ACC112 (cell line): ENCODE results near the gene TRAK1.
"Not testable (repeated sequence)": the region's sequence is repeated elsewhere in the genome, so short reads cannot be mapped to it uniquely, and the experiment has no call there.

ENCODE experiments used
- H2AFZ ChIP-seq: fragments of 200-600 bp; sonication (generic); one replicate; pipeline ENCODE4 v1.6.0; 2017; ENCODE audit warnings: antibody characterized with exemption, low read length; ENCODE audit not compliant: unreplicated experiment
- H3K27ac ChIP-seq: fragments of 200-600 bp; sonication (generic); 2 replicates; pipeline ENCODE4 v1.5.1; 2014; ENCODE audit warnings: low read depth, mild to moderate bottlenecking, antibody characterized with exemption, low read length, moderate library complexity
- H3K27me3 ChIP-seq: fragments of 200-600 bp; sonication (generic); 2 replicates; pipeline ENCODE4 v1.6.1; 2014; ENCODE audit warnings: mild to moderate bottlenecking, antibody characterized with exemption, low read length, moderate library complexity, mixed read lengths; ENCODE audit not compliant: insufficient read depth
- H3K36me3 ChIP-seq: fragments of 200-600 bp; sonication (generic); 2 replicates; pipeline ENCODE4 v1.6.1; 2016; ENCODE audit warnings: mild to moderate bottlenecking, antibody characterized with exemption, low read length, moderate library complexity, mixed read lengths; ENCODE audit not compliant: insufficient read depth
- H3K4me1 ChIP-seq: fragments of 200-600 bp; sonication (generic); one replicate; pipeline ENCODE4 v1.6.1; 2016; ENCODE audit warnings: low read length, mixed read lengths; ENCODE audit not compliant: insufficient read depth, unreplicated experiment, control insufficient read depth
- H3K4me3 ChIP-seq: fragments of 200-600 bp; sonication (generic); 2 replicates; pipeline ENCODE4 v1.5.1; 2014; ENCODE audit warnings: mild to moderate bottlenecking, low read depth, low read length
- H3K79me2 ChIP-seq: fragments of 200-600 bp; sonication (generic); one replicate; pipeline ENCODE4 v1.6.0; 2016; ENCODE audit warnings: low read length; ENCODE audit not compliant: control insufficient read depth, unreplicated experiment, insufficient read depth

TRAK1 gene, protein sequence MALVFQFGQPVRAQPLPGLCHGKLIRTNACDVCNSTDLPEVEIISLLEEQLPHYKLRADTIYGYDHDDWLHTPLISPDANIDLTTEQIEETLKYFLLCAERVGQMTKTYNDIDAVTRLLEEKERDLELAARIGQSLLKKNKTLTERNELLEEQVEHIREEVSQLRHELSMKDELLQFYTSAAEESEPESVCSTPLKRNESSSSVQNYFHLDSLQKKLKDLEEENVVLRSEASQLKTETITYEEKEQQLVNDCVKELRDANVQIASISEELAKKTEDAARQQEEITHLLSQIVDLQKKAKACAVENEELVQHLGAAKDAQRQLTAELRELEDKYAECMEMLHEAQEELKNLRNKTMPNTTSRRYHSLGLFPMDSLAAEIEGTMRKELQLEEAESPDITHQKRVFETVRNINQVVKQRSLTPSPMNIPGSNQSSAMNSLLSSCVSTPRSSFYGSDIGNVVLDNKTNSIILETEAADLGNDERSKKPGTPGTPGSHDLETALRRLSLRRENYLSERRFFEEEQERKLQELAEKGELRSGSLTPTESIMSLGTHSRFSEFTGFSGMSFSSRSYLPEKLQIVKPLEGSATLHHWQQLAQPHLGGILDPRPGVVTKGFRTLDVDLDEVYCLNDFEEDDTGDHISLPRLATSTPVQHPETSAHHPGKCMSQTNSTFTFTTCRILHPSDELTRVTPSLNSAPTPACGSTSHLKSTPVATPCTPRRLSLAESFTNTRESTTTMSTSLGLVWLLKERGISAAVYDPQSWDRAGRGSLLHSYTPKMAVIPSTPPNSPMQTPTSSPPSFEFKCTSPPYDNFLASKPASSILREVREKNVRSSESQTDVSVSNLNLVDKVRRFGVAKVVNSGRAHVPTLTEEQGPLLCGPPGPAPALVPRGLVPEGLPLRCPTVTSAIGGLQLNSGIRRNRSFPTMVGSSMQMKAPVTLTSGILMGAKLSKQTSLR

DNA sequence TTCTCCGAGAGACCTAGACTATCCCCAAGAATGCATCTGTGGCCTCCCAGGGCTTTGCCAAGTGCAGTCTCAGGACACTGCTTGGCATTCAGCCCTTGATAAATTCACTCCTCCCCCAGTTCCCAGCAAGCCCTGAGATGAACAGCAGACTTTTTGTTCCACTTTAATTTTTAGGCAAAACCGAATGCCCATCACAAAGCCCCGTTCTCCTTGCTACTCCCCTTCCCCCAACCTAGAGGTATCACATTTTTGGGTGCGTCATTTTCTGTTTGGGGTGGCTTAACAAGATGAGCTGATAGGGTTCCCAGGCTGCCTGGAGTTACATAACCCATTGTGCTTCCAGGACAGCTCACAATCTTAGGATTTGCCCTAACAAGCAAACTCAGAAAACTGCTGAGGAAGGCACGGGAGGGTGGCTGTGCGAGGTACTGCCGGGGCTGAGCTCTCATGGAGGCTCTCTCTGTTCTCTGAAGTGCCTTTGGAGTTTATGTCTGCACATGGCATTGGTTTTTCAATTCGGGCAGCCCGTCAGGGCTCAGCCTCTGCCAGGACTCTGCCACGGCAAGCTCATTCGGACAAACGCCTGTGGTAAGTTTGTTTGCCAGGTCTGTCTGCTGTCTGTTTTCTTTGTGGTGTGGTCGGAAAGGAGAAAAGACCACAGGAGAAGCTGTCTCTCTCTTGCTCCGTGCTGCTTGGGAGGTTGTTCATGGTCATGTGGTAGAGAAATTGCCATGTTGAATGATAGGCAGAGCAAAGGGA lies at the start of gene TRAK1:
Gene TRAK1, plus strand, starts transcription at position 385 of the 759 bp plus-strand sequence. Its CDS starts 113 bp downstream, at position 498.
- Histone ChIP-seq H3K36me3 (0 out of 2 replicates have a peak, but pooled peaks cover 4% of the 10 kb centered on the region), H3K27ac (peak within 1 kb of the TSS; percentile 60), H2AFZ (no peak within 1 kb of the TSS), H3K4me3 (peak within 1 kb of the TSS; percentile 49), H3K27me3 (no peaks in the 10 kb centered on the region), H3K4me1 (peaks cover 13% of the 10 kb centered on the region), H3K79me2 (peaks cover 4% of the 10 kb centered on the region)

DNA sequence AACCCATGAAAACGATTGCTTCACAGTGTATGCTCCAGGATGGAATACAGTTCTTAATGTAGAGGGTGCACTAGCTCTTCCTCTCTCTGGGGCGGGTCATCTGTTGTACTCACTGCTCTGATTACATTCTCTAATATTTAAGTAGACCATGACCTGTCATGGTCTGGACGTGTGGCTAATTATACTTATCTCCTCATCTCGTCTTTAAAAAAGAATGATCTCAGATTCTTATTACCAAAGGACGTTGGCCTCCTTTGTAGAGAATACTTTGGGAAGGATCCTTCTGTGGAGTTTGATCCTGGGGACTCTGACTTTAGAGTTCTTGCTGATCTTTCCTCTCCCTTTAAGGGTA lies 48.4 kb upstream of the TRAK1 start:
- Histone ChIP-seq H3K27ac (peak overlapping the region; percentile 88), H3K4me1 (peaks cover 35% of the 10 kb centered on the region), H2AFZ (peak overlapping the region; percentile 31), H3K27me3 (no peaks in the 10 kb centered on the region), H3K4me3 (peak overlapping the region; percentile 21; the same call in 1 of the 2 replicates), H3K79me2 (peaks cover 54% of the 10 kb centered on the region), H3K36me3 (no peaks in the 10 kb centered on the region)

DNA sequence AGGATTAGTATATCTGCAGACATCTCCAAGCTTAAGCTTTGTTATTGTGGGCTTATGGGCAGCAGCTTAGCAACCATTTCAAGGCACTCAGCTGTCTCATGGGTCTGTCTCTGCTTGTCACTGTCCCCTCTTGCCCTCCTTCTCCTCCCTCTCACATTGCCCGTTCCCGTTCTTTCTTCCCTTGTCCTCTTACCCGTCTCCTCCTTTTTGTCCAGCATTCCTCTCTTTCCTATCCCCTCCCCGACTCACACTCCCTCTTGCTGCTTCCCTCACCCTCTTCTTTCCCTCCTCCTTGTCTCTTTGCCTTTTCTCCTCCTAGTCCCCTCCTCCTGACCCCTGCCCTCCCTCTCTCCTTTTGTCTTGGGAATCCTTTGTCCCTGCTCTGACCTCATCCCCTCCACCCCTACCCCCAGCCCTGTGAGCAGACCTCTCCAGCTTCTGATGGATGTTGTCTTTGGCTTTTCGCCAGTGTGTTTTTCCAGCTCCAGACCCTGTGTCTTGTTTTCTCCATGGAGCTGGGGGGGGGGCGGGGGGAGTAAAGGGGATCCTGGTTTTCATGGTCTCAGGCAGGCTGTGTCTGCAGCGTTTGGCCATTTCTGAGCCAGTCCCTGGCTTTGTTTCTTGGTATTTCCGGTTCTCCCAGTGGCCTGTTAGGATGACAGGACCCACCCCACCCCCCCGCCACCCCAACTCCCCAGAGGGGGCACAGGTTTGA lies 47.9 kb upstream of the TRAK1 start:
- peaks cover 52% of the 10 kb centered on the region for H3K79me2 ChIP-seq
- no peaks in the 10 kb centered on the region for H3K36me3 ChIP-seq
- H3K4me1 ChIP-seq, result peaks cover 33% of the 10 kb centered on the region
- H2AFZ ChIP-seq, result peak overlapping the region; percentile 31
- H3K4me3 ChIP-seq, result peak overlapping the region; percentile 21; the same call in 1 of the 2 replicates
- no peaks in the 10 kb centered on the region for H3K27me3 ChIP-seq
- H3K27ac ChIP-seq, result peak overlapping the region; percentile 88

DNA sequence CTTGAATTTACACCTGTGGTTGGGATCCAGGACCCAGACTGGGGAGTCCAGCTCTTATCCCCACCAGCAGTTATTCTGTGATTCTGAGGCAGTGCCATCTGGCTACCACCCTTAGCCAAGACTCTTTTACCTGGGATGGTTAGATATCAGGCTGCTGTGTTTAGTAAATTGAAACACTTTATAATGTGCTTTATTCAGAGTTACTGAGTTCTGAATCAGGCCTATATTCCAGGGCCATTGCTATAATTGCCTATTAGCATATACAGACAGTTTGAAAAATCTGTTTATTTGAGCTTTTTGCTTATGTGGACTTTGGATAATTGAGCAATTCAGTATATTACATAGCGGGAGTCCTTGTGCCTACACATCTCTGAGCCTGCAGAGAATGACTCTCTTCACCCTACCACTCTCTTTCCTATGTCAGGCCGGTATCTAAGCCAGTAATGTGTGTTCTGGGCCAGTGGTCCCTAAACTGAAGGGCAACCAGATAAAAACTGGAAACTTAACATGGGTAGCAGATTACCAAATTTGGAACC lies 45.4 kb upstream of the TRAK1 start:
- H3K27ac ChIP-seq, result peak overlapping the region; percentile 88
- H3K4me3 ChIP-seq, result no peak overlapping the region
- H2AFZ ChIP-seq, result no peak overlapping the region
- no peaks in the 10 kb centered on the region for H3K27me3 ChIP-seq
- peaks cover 31% of the 10 kb centered on the region for H3K79me2 ChIP-seq
- H3K4me1 ChIP-seq, result peaks cover 33% of the 10 kb centered on the region
- no peaks in the 10 kb centered on the region for H3K36me3 ChIP-seq

DNA sequence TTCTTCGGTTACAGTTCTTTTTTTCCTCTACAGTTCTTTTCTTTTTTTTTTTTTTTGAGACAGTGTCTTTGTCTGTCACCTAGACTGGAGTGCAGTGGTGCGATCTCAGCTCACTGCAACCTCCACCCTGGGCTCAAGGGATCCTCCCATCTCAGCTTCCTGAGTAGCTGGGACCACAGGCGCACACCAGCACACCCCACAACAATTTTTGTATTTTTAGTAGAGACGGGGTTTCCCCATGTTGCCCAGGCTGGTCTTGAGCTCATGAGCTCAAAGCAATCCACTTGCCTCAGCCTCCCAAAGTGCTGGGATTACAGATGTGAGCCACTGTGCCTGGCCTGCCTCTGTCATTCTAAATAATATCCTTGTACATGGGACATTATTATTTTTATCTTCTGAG lies 42.6 kb upstream of the TRAK1 start:
- H3K27me3 ChIP-seq, H3K4me3 ChIP-seq, H2AFZ ChIP-seq, H3K36me3 ChIP-seq, H3K27ac ChIP-seq: not testable (repeated sequence)
- H3K79me2 ChIP-seq, result peaks cover 20% of the 10 kb centered on the region
- H3K4me1 ChIP-seq, result peaks cover 38% of the 10 kb centered on the region

DNA sequence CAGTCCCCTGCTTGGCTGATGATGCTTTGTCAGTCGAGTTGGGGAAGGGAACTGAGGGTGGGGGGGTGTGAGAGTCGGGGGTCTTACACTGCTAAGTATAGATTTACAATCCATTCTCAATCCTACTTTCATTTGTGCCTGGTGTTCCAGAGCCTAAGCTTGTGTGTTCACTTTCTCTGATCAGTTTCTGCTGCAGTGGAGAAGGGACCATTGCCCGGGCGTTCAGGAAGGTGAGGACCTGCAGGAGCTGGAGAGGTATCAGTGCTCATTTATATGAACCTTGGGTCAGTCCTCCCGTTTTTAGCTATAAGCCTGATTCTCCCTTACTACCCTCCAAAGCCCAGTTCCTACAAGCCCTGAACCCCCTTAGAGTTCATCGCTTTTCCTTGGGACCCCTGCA lies 41.0 kb upstream of the TRAK1 start:
- no peaks in the 10 kb centered on the region for H3K27me3 ChIP-seq
- no peak overlapping the region for H3K27ac ChIP-seq
- H3K4me3 ChIP-seq, result no peak overlapping the region
- H3K4me1 ChIP-seq, result peaks cover 25% of the 10 kb centered on the region
- peaks cover 29% of the 10 kb centered on the region for H3K79me2 ChIP-seq
- H3K36me3 ChIP-seq, result no peaks in the 10 kb centered on the region
- no peak overlapping the region for H2AFZ ChIP-seq

DNA sequence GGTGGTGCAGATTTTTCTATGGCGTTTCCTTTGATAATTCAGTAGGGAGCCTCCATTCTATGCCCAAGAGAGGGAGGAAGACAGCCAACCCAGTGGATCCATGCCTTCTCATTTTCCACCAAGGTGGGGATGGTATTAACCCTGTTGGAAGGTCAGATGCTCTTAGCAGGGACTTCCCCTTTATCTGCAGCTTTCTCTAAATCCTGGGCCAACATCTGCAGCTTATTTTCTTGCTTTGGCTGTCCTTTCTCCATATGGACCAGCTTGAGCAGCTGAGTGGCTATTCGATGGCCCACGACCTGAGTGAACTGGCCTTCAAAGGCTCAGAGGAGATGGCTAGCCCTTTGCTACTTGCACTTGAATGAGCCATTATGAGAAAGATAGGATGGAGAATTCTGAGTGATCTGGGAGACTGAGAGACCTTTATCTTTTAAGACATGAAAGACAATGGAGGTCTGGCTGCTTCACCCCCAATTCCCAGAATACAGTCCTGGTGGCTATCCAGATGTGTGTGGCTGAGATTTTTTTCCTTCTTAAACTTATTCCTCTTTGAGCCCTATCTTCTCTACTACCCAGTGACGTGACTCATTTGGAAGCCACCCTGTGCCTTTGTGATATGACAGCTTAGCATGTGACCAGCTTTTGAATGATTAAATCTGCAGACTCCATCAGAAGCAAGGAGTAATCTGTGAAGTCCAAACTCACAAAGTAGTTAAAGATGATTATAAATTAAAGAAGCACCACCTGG lies 39.6 kb upstream of the TRAK1 start:
- peaks cover 25% of the 10 kb centered on the region for H3K4me1 ChIP-seq
- H3K27me3 ChIP-seq, result no peaks in the 10 kb centered on the region
- H3K4me3 ChIP-seq, result no peak overlapping the region
- peaks cover 25% of the 10 kb centered on the region for H3K79me2 ChIP-seq
- H2AFZ ChIP-seq, result no peak overlapping the region
- peak overlapping the region; percentile 80; the same call in 1 of the 2 replicates for H3K27ac ChIP-seq
- H3K36me3 ChIP-seq, result no peaks in the 10 kb centered on the region

DNA sequence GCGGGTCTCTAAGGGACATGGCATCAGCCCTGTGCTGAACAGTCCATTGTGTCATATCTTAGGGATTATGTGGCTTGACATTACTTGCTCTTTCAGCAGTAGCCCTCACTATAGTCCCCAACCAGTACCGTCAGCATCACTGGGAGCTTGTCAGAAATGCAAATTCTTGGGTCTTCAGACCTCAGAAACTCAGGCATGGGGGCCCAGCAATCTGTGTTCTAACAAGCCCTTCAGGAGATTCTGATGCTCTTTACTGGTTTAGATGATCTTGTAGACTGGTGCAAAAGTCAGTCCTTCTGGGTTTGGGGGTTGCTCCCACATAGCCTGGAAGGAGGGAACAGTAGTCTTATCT lies 39.0 kb upstream of the TRAK1 start:
- Histone ChIP-seq H2AFZ (no peak overlapping the region), H3K36me3 (no peaks in the 10 kb centered on the region), H3K27ac (peak overlapping the region; percentile 80; the same call in 1 of the 2 replicates), H3K79me2 (peaks cover 25% of the 10 kb centered on the region), H3K4me3 (no peak overlapping the region), H3K27me3 (no peaks in the 10 kb centered on the region), H3K4me1 (peaks cover 25% of the 10 kb centered on the region)
